Putamen (tissue), 1 donor: ENCODE data around the gene STARD8.

ENCODE experiments used
- DNase-seq: peaks from one replicate; pipeline ENCODE4 v3.0.0-alpha.2; 2016; ENCODE audit warnings: low spot score

The STARD8 gene

GRCh38 chrX:68753218-68753617, 105.8 kb downstream of the STARD8 start:
- no peak for DNase-seq

GRCh38 chrX:68754406-68754805, 106.9 kb downstream of the STARD8 start:
- no peak for DNase-seq

GRCh38 chrX:68755616-68756125, 108.2 kb downstream of the STARD8 start:
- DNase-seq: no peak

- DNase-seq: no peak
These were observed 109.9 kb downstream of the STARD8 start for GRCh38 chrX:68757331-68757730.

- DNase-seq: no peak
These were observed 110.3 kb downstream of the STARD8 start for GRCh38 chrX:68757731-68758130.

- DNase-seq: no peak
These were observed 111.2 kb downstream of the STARD8 start for GRCh38 chrX:68758671-68759070.

- DNase-seq: no peak
These were observed 113.6 kb downstream of the STARD8 start for GRCh38 chrX:68761086-68761485.

GRCh38 chrX:68762766-68763165, 115.3 kb downstream of the STARD8 start:
- DNase-seq: no peak

GRCh38 chrX:68763481-68763880, 116.0 kb downstream of the STARD8 start:
- no peak for DNase-seq
